ENCODE data around the gene COL23A1.
A peak's percentile ranks its signal among the peaks of the same experiment; 100 is the strongest.

Gene COL23A1

DNA sequence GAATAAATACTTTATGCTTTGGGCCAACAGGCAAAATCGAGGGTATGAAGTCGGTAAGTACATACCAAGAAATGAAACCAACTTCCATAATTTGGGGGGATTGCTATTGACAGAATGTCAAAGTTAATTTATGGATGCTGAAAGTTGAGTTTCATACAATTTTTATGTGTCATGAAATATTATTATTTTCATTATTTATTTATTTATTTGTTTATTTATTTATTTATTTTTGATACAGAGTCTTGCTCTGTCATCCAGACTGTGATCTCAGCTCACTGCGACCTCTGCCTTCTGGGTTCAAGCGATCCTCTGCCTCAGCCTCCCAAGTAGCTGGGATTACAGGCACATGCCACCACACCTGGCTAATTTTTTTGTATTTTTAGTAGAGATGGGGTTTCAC, 398.5 kb downstream of the COL23A1 start:
- H3K27ac ChIP-seq: peak overlapping the region; percentile 62
- no peak for TF ChIP-seq CTCF (conservative IDR thresholded peaks at IDR 0.05; ENCODE audit: low read depth)
- ChIA-PET CTCF (interaction anchor here (0.9 kb wide), 1 partner anchor 28 kb away, joined by 3 read pairs; no protein-coding TSS in a partner anchor), POLR2A (ENCODE audit: low non-redundant PET) (interaction anchor here (0.6 to 0.8 kb wide), 2 partner anchors 13 to 22 kb away, joined by 3 read pairs; no protein-coding TSS in a partner anchor)
- DNase-seq (ENCODE audit: low spot score): no peak

GRCh38 chr5:178189433-178189832, 400.8 kb downstream of the COL23A1 start:
- ChIA-PET POLR2A (ENCODE audit: low non-redundant PET) (interaction anchor here (0.6 kb wide), 1 partner anchor 10 kb away, joined by 5 read pairs; no protein-coding TSS in a partner anchor), CTCF (interaction anchor here (1.6 kb wide), 1 partner anchor 26 kb away, joined by 3 read pairs; no protein-coding TSS in a partner anchor)
- no peak for TF ChIP-seq CTCF (conservative IDR thresholded peaks at IDR 0.05; ENCODE audit: low read depth)
- no peak overlapping the region for H3K27ac ChIP-seq
- no peak for DNase-seq (ENCODE audit: low spot score)
